DMS114 treated with DMSO at 0.1 percent for 48 hours (cell line): ENCODE data around the gene THEM5.
"Not testable (repeated sequence)": the region's sequence is repeated elsewhere in the genome, so short reads cannot be mapped to it uniquely, and the experiment has no call there.

ENCODE experiments used
- DNase-seq: peaks from one replicate; lab custom pipeline; 2025; ENCODE audit not compliant: unreplicated experiment; lab: John Stamatoyannopoulos, UW

THEM5 gene

DNA sequence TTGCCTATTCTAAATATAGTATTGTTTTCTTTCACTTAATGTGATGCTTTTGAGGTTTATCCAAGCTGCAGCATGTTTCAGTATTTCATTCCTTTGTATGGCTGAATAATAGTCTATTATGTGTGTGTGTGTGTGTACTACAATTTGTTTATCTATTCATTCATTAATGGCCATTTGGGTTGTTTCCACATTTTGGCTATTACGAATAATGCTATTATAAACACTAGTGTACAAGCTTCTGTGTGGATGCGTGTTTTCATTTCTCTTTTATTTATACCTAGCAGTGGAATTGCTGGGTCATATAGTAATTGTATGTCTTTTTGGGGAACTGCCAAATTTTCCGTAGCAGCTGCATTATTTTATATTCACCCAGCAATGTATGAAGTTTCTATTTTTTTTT lies 15.0 kb upstream of the THEM5 start:
- no peak for DNase-seq

DNA sequence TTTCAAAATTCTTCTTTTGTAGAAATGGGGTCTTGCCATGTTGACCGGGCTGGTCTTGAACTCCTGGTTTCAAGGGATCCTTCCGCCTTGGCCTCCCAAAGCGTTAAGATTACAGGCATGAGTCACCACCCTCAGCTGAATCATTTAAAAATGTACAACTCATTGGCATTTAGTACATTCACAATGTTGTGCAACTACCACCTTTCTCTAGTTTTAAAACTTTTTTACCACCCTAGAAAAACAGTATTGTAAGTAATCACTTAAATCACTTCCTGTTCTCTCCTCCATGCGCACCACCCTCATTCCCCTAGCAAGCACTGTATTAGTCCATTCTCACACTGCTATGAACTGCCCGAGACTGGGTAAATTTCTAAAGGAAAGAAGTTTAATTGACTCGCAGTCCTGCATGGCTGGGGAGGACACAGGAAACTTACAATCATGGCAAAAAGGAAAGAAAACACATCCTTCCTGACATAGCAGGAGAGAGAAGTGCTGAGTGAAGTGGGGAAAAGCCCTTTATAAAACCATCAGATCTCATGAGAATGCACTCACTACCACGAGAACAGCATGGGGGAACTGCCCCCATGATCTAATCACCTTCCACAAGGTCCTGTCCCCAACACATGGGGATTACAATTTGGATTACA lies 14.4 kb upstream of the THEM5 start:
- DNase-seq, result no peak

- DNase-seq, result no peak
Measured at GRCh38 chr1:151867321-151867720, 13.8 kb upstream of the THEM5 start.

GRCh38 chr1:151864411-151864810 lies 10.9 kb upstream of the THEM5 start:
- DNase-seq, result no peak

DNA sequence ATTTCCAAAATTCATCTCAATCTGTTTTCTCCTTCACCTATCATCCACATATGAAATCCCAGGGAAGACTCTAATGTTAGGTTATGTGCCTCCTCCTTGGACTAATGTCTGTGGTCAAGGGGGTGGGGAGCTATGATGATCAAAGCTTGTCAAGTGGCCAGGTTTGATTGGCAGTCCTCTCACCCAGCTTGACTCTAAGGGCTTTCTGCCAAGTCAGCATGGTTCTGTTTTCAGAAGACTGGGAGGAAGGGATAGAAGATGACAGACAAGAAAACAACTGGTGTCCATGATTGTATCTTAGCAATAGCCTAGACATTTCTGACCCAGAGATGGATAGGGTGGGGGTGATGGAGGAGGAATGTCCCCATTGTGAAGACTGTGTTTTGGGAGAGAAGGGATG lies 9.1 kb upstream of the THEM5 start:
- DNase-seq, result no peak

DNA sequence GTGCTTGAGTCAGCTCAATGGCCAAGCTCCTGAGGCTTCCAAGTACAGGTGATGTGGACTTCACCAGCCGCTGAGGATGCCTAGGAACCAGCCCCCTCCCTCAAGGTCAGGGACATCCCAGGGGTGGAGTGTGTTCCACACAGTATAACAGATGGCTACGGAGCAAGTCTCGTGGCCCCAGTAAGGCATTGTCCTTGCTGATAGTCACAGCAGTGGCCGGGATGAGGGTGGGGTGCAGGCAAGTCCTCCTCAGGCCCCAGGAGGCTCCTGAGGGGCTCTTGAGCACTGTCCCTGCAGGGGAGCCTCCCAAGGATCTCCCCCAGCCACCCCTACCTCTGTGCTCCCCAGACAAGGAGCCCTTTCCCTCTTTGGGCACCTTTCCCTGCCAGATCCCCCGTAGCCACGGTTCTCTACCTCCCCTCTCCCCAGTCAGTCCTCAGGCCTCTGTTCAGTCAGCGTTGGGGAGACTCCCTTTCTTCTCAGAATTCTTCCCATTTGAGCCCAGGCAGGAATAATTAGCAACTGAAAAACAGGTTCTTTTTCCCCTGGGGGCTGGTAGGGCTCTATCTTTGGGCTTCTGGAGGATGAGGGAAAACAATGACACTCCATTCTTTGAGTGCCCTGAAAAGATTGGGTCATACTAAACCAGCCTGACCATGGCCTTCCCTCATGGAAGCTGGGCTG lies 7.1 kb upstream of the THEM5 start:
- DNase-seq, result no peak

DNA sequence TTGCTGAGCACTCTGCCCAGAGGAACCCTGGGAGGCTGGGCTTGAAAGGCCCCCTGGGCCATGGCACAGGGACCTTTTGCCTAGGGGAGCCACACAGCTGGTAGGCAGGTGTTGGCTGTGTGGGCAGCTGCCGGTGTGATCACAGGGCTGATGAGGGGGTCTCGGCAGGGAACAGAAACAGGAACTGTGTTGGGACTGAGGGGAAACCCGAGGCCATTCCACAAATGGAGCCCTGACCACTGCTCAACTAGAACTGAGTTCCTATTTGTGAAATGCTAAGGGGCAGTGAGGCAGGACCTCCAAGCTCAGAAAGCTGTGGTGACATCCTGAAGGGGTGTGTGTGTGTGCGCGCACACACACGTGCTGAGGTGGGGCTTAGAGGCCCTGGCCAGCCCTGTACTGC lies 6.4 kb upstream of the THEM5 start:
- DNase-seq, result no peak

GRCh38 chr1:151858886-151859665 lies 5.6 kb upstream of the THEM5 start:
- no peak for DNase-seq

- DNase-seq, result no peak
Measured at GRCh38 chr1:151858030-151858746, 4.7 kb upstream of the THEM5 start.

- DNase-seq, result no peak
Measured at GRCh38 chr1:151855933-151856332, 2.4 kb upstream of the THEM5 start.

GRCh38 chr1:151855516-151855915 lies 2.0 kb upstream of the THEM5 start:
- not testable (repeated sequence) for DNase-seq

GRCh38 chr1:151854658-151855057 lies 1.1 kb upstream of the THEM5 start:
- DNase-seq, result no peak

DNA sequence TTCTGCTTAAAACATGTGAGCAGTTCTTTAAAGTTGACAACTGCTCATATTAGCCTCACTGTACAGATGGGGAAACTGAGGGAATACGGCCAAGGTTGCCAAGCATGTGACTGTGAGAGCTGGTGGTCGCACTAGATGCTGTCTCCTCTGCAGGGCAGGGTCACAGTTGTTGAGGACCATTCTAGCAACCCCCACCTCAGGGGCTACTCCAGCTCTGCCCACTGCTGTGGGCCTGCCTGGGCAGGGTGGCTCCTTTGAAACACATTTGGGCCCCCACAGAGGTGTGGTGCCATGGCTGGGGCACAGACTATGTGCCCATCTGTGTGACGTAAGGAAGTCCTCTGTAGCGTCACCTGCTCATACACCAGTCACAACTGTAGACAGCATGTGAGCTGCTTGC lies 779 bp downstream of the THEM5 start:
- no peak for DNase-seq

DNA sequence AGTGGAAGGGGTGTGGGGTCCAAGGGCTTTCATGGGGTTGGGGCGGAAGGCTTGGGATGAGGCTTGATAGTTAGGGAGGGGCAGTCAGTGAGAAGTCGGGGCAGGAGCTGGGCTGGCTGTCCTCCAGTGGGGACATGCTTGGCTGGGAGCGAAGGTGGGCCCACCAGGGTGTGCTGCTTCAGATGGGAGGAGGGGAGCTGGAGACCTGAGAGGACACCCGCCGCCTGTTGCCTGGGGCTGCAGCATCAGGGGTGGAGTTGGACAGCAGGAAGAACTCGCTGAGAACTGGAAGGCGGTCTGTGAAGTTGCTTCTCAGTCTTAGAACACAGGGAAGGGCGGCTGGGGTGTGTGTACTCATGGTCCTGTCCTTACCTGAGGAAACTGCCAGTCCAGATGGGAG lies 1.6 kb downstream of the THEM5 start:
- no peak for DNase-seq

- no peak for DNase-seq
Measured at GRCh38 chr1:151849871-151850270, 3.6 kb downstream of the THEM5 start.

DNA sequence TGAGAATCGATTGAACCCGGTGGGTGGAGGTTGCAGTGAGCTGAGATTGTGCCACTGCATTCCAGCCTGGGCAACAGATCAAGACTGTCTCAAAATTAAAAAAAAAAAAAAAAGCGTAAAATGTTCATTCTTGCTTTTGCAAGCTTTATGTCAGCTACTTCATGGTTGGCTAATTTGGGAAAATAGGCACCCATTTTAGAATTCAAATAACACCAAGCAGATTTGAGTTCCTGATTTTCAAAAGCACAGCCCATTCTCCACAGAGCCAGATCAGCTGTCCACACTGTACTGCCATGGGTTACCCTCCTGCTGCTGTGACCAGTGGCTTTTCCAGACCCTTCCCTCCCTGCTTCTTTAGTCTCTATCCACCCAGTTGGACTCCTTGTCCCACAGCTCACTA lies 4.4 kb downstream of the THEM5 start:
- no peak for DNase-seq

DNA sequence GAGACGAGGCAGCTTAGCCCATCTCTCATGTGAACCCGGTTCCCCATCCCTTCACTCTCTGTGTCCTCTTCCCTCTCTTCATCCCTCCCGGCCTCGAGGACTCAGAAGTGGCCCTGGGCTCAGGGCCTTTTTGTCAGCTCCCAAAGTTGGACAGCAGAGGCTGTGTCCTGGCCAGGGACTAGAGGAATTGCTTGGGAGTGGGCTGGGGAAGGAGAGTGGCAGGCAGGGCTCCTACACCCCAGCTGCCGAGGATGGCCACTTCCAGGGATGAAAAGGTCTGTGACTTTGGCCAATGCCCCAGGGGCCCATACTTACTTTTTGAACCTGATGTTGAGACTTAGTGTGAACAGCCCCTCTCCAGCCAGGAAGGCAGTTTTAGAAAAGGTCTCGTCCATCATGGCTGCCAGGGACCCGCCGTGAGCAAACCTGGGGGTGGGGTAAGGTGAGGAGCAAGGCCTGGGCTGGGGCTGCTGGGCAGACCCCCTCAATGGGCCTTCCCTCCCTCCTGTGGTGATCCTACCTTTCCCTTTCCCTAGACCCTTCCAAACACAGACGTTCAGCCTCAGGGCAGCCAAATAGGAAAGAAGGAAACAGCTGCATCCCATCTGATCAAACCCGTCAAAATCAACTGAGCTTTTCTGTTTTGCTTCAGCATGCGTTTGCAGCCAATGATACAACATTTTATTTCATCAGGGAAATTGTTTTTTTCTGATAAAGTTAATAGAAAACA lies 5.5 kb downstream of the THEM5 start:
- DNase-seq, result no peak

- no peak for DNase-seq
Measured at GRCh38 chr1:151846686-151847237, 6.8 kb downstream of the THEM5 start.

GRCh38 chr1:151846062-151846568 lies 7.4 kb downstream of the THEM5 start:
- no peak for DNase-seq

- DNase-seq, result no peak
Measured at GRCh38 chr1:151843398-151843797, 10.1 kb downstream of the THEM5 start.
